Measurements from ENCODE around the gene PRDM2.

DNA sequence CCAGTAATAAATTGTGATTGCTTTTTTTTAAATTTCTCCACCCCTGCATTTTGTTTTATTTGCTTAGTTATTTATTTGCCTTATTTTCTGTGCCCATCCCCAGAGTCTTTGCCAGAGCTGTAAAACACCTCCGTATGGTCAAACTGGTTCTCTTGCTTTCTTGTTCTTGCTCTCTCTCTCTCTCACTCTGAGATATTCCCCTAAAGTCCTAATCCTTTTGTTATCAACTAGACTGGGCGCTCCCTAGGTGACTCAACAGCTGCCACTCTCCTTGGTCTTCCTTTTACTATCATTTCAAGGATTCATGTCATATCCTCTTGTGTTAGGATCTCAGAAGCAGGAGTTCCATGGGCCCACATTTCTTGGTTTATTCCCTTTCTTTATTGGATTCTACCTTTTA lies 160.0 kb downstream of the PRDM2 start:
- TF ChIP-seq, protein P1, sequence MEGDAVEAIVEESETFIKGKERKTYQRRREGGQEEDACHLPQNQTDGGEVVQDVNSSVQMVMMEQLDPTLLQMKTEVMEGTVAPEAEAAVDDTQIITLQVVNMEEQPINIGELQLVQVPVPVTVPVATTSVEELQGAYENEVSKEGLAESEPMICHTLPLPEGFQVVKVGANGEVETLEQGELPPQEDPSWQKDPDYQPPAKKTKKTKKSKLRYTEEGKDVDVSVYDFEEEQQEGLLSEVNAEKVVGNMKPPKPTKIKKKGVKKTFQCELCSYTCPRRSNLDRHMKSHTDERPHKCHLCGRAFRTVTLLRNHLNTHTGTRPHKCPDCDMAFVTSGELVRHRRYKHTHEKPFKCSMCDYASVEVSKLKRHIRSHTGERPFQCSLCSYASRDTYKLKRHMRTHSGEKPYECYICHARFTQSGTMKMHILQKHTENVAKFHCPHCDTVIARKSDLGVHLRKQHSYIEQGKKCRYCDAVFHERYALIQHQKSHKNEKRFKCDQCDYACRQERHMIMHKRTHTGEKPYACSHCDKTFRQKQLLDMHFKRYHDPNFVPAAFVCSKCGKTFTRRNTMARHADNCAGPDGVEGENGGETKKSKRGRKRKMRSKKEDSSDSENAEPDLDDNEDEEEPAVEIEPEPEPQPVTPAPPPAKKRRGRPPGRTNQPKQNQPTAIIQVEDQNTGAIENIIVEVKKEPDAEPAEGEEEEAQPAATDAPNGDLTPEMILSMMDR (conservative IDR thresholded peaks at IDR 0.05; ENCODE audit: low read depth, low read length) = no peak
- no peak for TF ChIP-seq EZH2 (IDR thresholded peaks at IDR 0.05; ENCODE audit: borderline replicate concordance, low read depth, low read length, poor library complexity, severe bottlenecking)
